ENCODE data around the gene APLP1.
"Not testable (repeated sequence)": the region's sequence is repeated elsewhere in the genome, so short reads cannot be mapped to it uniquely, and the experiment has no call there.

APLP1 gene

GRCh38 chr19:35868172-35868822 is at the start of gene APLP1:
TSS of gene APLP1 (plus strand) at chr19:35868574. CDS start at chr19:35868637, 63 bp downstream.
- peak; percentile 65 for DNase-seq (ENCODE audit: low spot score)

- DNase-seq (ENCODE audit: low spot score), result no peak
Observed at GRCh38 chr19:35822579-35822978, 45.8 kb upstream of the APLP1 start.

- no peak for DNase-seq (ENCODE audit: low spot score)
Observed at GRCh38 chr19:35824150-35824549, 44.2 kb upstream of the APLP1 start.

DNA sequence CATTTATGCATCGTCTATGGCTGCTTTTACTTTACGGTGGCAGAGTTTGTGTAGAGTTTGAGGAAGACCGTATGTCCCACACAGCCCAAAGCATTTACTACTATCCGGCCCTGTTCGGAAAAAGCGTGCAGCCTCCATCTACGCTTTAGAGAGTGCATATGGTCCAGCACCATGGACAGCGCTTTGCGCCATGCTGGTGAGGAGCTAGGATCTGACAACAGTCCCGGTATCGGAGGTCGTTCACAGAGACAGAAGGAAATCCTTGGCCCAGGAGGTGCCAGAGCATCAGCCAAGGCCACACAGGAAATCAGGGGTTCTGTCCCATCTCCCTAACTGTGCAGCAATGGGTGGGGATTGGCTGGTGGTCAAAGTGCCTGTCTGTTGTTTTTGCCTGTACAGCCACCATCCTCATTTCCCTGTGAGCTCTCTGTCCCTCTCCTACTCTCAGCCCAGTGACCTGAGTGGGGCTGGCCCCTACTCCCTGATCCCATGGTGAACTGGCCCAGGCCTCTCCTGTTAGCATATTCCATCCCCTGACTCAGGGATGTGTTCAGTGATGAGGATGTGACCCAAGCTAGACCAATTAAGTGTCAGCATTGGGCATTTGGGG is 39.6 kb upstream of the APLP1 start:
- DNase-seq (ENCODE audit: low spot score), result no peak

- DNase-seq (ENCODE audit: low spot score), result no peak
Observed at GRCh38 chr19:35830986-35831385, 37.4 kb upstream of the APLP1 start.

GRCh38 chr19:35832054-35832453 is 36.3 kb upstream of the APLP1 start:
- DNase-seq (ENCODE audit: low spot score), result no peak

- no peak for DNase-seq (ENCODE audit: low spot score)
Observed at GRCh38 chr19:35833972-35834371, 34.4 kb upstream of the APLP1 start.

DNA sequence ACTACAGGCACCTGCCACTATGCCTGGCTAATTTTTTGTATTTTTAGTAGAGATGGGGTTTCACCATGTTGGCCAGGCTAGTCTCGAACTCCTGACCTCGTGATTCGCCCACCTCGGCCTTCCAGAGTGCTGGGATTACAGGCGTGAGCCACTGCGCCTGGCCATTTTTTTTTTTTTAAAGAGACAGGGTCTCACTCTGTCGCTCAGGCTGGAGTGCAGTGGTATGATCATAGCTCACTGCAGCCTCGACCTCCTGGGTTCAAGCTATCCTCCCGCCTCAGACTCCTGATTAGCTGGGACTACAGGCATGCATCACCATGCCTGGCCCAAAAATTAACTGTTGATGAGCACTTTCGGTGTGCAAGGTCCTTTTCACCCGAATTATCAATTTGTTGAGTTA is 32.3 kb upstream of the APLP1 start:
- DNase-seq (ENCODE audit: low spot score), result not testable (repeated sequence)

- DNase-seq (ENCODE audit: low spot score), result no peak
Observed at GRCh38 chr19:35841961-35842595, 26.3 kb upstream of the APLP1 start.

- DNase-seq (ENCODE audit: low spot score), result no peak
Observed at GRCh38 chr19:35842666-35843272, 25.6 kb upstream of the APLP1 start.

DNA sequence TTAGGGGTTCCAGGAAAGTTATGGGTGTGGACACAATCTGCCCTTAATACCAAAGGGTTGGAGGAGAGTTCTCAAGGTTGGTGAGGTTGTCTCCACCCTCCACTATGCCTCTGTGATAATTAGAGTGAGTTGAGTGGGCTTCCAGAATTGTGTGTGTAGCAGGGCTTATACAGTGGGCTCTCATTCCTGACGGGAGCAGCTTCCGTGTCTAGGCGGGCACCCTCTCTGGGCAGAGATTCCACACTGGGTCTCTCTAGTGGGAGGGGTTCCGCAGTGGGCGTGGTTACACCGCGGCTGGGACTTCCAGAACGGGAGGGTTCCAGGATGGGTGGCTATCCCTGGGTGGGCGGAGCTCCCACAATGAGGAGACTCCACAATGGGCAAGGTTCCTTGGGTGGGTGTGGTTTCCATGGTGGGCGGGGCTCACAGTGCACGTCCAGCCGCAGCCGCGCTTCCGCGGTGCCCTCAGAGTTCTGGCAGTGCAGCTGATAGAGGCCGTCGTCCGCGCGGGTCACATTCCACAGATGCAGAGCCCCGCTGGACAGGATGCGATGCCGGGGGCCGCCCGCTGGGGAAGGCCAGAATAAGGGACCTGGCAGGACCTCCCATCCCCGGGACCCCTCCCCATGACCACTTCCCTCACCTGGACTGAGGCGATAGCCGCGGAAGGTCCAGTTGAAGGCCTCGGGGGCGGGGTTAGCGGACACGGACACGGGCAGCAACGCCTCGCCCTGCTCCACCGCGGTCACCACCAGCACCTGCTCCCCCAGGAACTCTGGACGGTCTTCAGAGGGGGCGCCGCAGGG is 24.5 kb upstream of the APLP1 start:
- peak; percentile 85 for DNase-seq (ENCODE audit: low spot score)

GRCh38 chr19:35844482-35845214 is 23.7 kb upstream of the APLP1 start:
- DNase-seq (ENCODE audit: low spot score), result no peak

DNA sequence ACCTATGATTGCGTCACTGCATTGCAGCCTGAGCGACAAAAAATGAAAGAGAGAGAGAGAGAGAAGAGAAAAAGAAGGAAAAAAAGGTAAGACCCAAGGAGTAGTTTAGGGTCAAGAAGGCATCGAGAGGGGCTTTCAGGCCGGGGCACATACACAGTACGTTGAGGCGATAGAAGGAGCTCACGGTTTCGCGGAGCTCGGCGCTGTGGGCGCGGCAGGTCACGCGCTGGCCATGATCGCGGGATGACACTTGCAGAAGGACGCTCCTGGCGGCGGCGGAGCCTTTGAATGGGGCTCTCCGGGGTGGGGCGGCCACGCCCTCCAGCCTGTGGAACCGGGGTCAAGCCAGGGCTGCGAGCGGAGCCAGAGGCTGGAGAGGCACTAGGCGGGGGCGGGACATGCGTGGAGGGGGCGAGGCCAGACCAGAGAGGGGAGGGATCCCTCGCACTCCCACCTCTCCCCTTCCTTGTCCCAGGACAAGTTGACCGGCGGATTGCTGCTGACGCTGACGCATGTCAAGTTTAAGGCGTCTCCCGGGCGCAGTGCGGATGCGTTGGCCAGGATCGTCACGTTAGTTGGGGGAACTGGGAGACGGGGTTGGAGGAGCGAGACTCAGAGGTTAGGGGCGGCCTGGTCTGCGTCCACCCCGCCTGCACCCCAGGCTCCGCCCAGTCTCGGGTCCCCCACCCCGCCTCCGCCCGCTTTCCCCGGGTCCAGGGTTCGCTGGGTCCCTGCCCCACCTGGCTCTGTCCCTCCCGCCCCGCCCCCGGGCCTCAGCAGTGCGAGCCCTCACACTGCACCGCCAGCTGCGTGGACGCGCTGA is 22.9 kb upstream of the APLP1 start:
- peak; percentile 87 for DNase-seq (ENCODE audit: low spot score)

- DNase-seq (ENCODE audit: low spot score), result peak; percentile 74
Observed at GRCh38 chr19:35846038-35846668, 22.2 kb upstream of the APLP1 start.

- no peak for DNase-seq (ENCODE audit: low spot score)
Observed at GRCh38 chr19:35847911-35848310, 20.5 kb upstream of the APLP1 start.

DNA sequence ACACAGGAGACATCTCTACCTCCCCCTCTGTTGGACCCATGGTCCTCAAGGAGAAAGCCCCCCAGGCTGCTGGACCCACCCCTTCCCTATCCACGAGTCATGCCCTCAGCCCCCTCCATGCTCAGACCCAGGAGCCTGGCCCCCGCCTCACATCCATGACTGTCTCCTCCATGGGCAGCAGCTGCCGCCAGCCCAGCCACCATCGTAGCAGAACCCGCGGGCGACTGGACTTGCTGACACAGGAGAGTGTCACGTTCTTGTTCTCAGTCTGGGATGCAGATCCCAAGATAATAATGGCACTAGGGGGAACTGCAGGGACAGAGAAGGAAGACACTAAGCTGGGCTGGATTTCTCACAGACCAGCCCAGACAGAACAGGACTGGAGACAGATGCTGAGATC is 19.9 kb upstream of the APLP1 start:
- no peak for DNase-seq (ENCODE audit: low spot score)

GRCh38 chr19:35848919-35849505 is 19.4 kb upstream of the APLP1 start:
- no peak for DNase-seq (ENCODE audit: low spot score)

GRCh38 chr19:35851213-35852028 is 17.0 kb upstream of the APLP1 start:
- DNase-seq (ENCODE audit: low spot score), result no peak

All from SW480 (cell line).